GM12891 (cell line): ENCODE measurements around the gene UNC119B.

Experiments used
- POLR2A ChIP-seq: IDR thresholded peaks from 2 replicates; pipeline ENCODE4 v1.6.1; 2011; ENCODE audit warnings: low read depth, low read length, control low read depth
- POLR2AphosphoS5 ChIP-seq: IDR thresholded peaks from 2 replicates; pipeline ENCODE4 v1.6.1; 2011; ENCODE audit warnings: low read depth, low read length, control low read depth
- SPI1 ChIP-seq: IDR thresholded peaks from 2 replicates; pipeline ENCODE4 v1.6.1; 2011; ENCODE audit warnings: low read depth, low read length, control low read depth
- TAF1 ChIP-seq: IDR thresholded peaks from 2 replicates; pipeline ENCODE4 v1.6.1; 2011; ENCODE audit warnings: low read depth, low read length, control low read depth

- TF ChIP-seq TAF1 (no peak), POLR2A (no peak), POLR2AphosphoS5 (no peak), SPI1 (no peak)
These were observed 16.2 kb downstream of the UNC119B start for GRCh38 chr12:120726510-120726793.
